CD14-positive monocyte (primary cell): ENCODE results near the gene ENTPD2. TPM values are rescaled to one million over a fixed set of nuclear protein-coding genes. Genes with fewer than 3 reads are reported as not detected.

Experiments used
- DNase-seq, 3 donors: peaks; one replicate each; pipeline ENCODE4 v3.0.0-alpha.2; 2011 to 2022
- H2AFZ ChIP-seq: 2 replicates; pipeline ENCODE4 v1.6.0; 2012; ENCODE audit warnings: mild to moderate bottlenecking, low read depth, low read length, inconsistent platforms; ENCODE audit not compliant: insufficient read depth, poor library complexity, severe bottlenecking
- H3K27ac ChIP-seq, 2 donors: 1 replicate in 1 of 2; 2 replicates in 1 of 2; pipeline ENCODE4 v1.5.1; 2012 to 2013; ENCODE audit warnings: low read length in 2 of 2, control low read depth in 1 of 2, inconsistent platforms in 1 of 2, low read depth in 1 of 2, mild to moderate bottlenecking in 1 of 2
- H3K27me3 ChIP-seq, 2 donors: one replicate each; pipeline versions ENCODE4 v1.6.0 to v1.6.1; 2011 to 2013; ENCODE audit warnings: low read length in 2 of 2; ENCODE audit not compliant: control insufficient read depth in 2 of 2, insufficient read depth in 2 of 2
- H3K36me3 ChIP-seq, 2 donors: replicated peaks in 1 of 2; 1 replicate in 1 of 2; 2 replicates in 1 of 2; pipeline versions ENCODE4 v1.5.1 to v1.6.1; 2012 to 2013; ENCODE audit warnings: low read length in 2 of 2, control low read depth in 1 of 2, inconsistent platforms in 1 of 2, mild to moderate bottlenecking in 1 of 2; ENCODE audit not compliant: insufficient read depth in 2 of 2, control insufficient read depth in 1 of 2
- H3K4me1 ChIP-seq, 2 donors: 1 replicate in 1 of 2; 2 replicates in 1 of 2; pipeline versions ENCODE4 v1.5.1 to v1.6.1; 2012 to 2013; ENCODE audit warnings: low read length in 2 of 2, control low read depth in 1 of 2, inconsistent platforms in 1 of 2, mild to moderate bottlenecking in 1 of 2, moderate library complexity in 1 of 2; ENCODE audit not compliant: insufficient read depth in 2 of 2, control insufficient read depth in 1 of 2
- H3K4me2 ChIP-seq: replicated peaks from 2 replicates; pipeline ENCODE3; 2012; ENCODE audit warnings: low read length, moderate library complexity, mild to moderate bottlenecking; ENCODE audit not compliant: poor library complexity, severe bottlenecking; ENCODE audit errors: extremely low read depth
- H3K4me3 ChIP-seq, 3 experiments: fragments of 200-600 bp in 1 of 3; sonication (generic) in 1 of 3; replicated peaks in 1 of 3; 1 replicate in 2 of 3; 2 replicates in 1 of 3; pipeline ENCODE4 v1.5.1; 2011 to 2013; ENCODE audit warnings: low read length in 3 of 3, mild to moderate bottlenecking in 3 of 3, control low read depth in 2 of 3, low read depth in 2 of 3, inconsistent platforms in 1 of 3, moderate library complexity in 1 of 3
- H3K79me2 ChIP-seq: 2 replicates; pipeline ENCODE4 v1.6.0; 2012; ENCODE audit warnings: mild to moderate bottlenecking, control low read depth, inconsistent platforms, low read length, moderate library complexity; ENCODE audit not compliant: insufficient read depth
- H3K9ac ChIP-seq: 2 replicates; pipeline ENCODE4 v1.6.0; 2017; ENCODE audit warnings: low read length, mild to moderate bottlenecking; ENCODE audit not compliant: insufficient read depth, poor library complexity, severe bottlenecking
- H3K9me3 ChIP-seq, 2 donors: replicated peaks in 1 of 2; 1 replicate in 1 of 2; 2 replicates in 1 of 2; pipeline versions ENCODE4 v1.5.1 to v1.6.1; 2012 to 2013; ENCODE audit warnings: low read length in 2 of 2, control low read depth in 1 of 2; ENCODE audit not compliant: control insufficient read depth in 1 of 2, insufficient read depth in 1 of 2
- H4K20me1 ChIP-seq: 2 replicates; pipeline ENCODE4 v1.6.0; 2012; ENCODE audit warnings: mild to moderate bottlenecking, low read length, control low read depth, moderate library complexity; ENCODE audit not compliant: insufficient read depth
- H3K27ac Mint-ChIP-seq, 7 donors: one replicate each; pipeline ENCODE4 v1.8.0; 2020; ENCODE audit warnings: mild to moderate bottlenecking in 7 of 7, mixed read lengths in 7 of 7, moderate library complexity in 6 of 7, inconsistent platforms in 2 of 7
- H3K27me3 Mint-ChIP-seq, 3 donors: one replicate each; pipeline ENCODE4 v1.8.0; 2021 to 2022; ENCODE audit warnings: low read depth in 3 of 3, mild to moderate bottlenecking in 3 of 3, mixed read lengths in 3 of 3, moderate library complexity in 3 of 3, inconsistent platforms in 1 of 3
- H3K36me3 Mint-ChIP-seq, 2 donors: one replicate each; pipeline ENCODE4 v1.8.0; 2020; ENCODE audit warnings: mixed read lengths in 2 of 2, inconsistent platforms in 1 of 2, mild to moderate bottlenecking in 1 of 2
- H3K4me1 Mint-ChIP-seq: one replicate; pipeline ENCODE4 v1.8.0; 2020; ENCODE audit warnings: mild to moderate bottlenecking, mixed read lengths
- H3K4me3 Mint-ChIP-seq, 2 donors: one replicate each; pipeline ENCODE4 v1.8.0; 2020; ENCODE audit warnings: mild to moderate bottlenecking in 2 of 2, mixed read lengths in 2 of 2, moderate library complexity in 1 of 2
- H3K9me3 Mint-ChIP-seq, 7 donors: one replicate each; pipeline ENCODE4 v1.8.0; 2020 to 2022; ENCODE audit warnings: mixed read lengths in 7 of 7, mild to moderate bottlenecking in 6 of 7, moderate library complexity in 6 of 7, inconsistent platforms in 2 of 7
- CTCF ChIP-seq: fragments of 200-600 bp; IDR thresholded peaks from one replicate; pipeline ENCODE4 v1.8.0; 2022; ENCODE audit warnings: antibody characterized with exemption, mild to moderate bottlenecking
- WGBS: methylation state at CpG from one replicate; pipeline ENCODE4 v1.1.5; 2013; ENCODE audit warnings: missing lambda C conversion rate; ENCODE audit not compliant: insufficient coverage; 5-methylcytosine and 5-hydroxymethylcytosine counted together
- intact Hi-C, 2 donors: fragments of 100-400 bp; cut with micrococcal nuclease; formaldehyde crosslinking; loops; one replicate each; pipeline versions ENCODE4 v1.15.0 to v1.15.1; 2023
- polyA plus RNA-seq, 3 donors: library from polyadenylated mRNA; depleted of rRNA in 1 of 3; unstranded in 2 of 3; stranded (reverse) in 1 of 3; fragments of 300-500 nt in 2 of 3; fragments of >200 nt in 1 of 3; fragmentation: Illumina TruSeq in 2 of 3; gene quantifications; 1 replicate in 2 of 3; 2 replicates in 1 of 3; pipeline ENCODE4 v1.2.3, GENCODE V29; 2012 to 2021

Gene ENTPD2
- polyA plus RNA-seq, 3 donors: not detected

GRCh38 chr9:137079401-137079787 is 25.5 kb upstream of the ENTPD2 start:
- H3K27ac Mint-ChIP-seq: no peak overlapping the region

GRCh38 chr9:137078701-137079400 is 25.0 kb upstream of the ENTPD2 start:
- Histone ChIP-seq H3K36me3 (peaks cover 36 to 40% of the 10 kb centered on the region in 2 donors), H3K9me3 (no peaks in the 10 kb centered on the region), H3K9ac (no peak overlapping the region), H3K4me3 (peak overlapping the region in 1 of 3 experiments; percentile 77), H3K4me2 (peak overlapping the region; percentile 89), H4K20me1 (peaks cover 20% of the 10 kb centered on the region), H3K27ac (no peak overlapping the region), H3K27me3 (no peaks in the 10 kb centered on the region), H3K4me1 (peaks cover 18 to 42% of the 10 kb centered on the region in 2 donors), H2AFZ (no peak overlapping the region), H3K79me2 (no peaks in the 10 kb centered on the region)
- H3K4me3 Mint-ChIP-seq: peak overlapping the region; percentile 55 to 64
- H3K36me3 Mint-ChIP-seq: peaks cover 25 to 53% of the 10 kb centered on the region in 2 donors
- no peak for DNase-seq
- WGBS: 93% methylated on average over 51 of the region's 51 CpGs
- no peak for TF ChIP-seq CTCF
- peaks cover 0 to 2% (median 0%) of the 10 kb centered on the region in 7 donors for H3K9me3 Mint-ChIP-seq
- peaks cover 0 to 4% (median 0%) of the 10 kb centered on the region in 3 donors for H3K27me3 Mint-ChIP-seq
- peak overlapping the region in 2 of 7 donors; percentile 77 to 82 for H3K27ac Mint-ChIP-seq
- peaks cover 39% of the 10 kb centered on the region for H3K4me1 Mint-ChIP-seq
- intact Hi-C loops: no loop called here

More at GRCh38 chr9:137079401-137079787, 25.5 kb upstream of the ENTPD2 start:
- Histone ChIP-seq H3K4me2 (no peak overlapping the region), H3K9me3 (no peaks in the 10 kb centered on the region), H3K4me3 (no peak overlapping the region), H3K27ac (no peak overlapping the region), H3K4me1 (peaks cover 18 to 36% of the 10 kb centered on the region in 2 donors), H3K36me3 (peaks cover 36 to 40% of the 10 kb centered on the region in 2 donors), H2AFZ (no peak overlapping the region), H4K20me1 (peaks cover 20% of the 10 kb centered on the region), H3K27me3 (no peaks in the 10 kb centered on the region), H3K79me2 (no peaks in the 10 kb centered on the region), H3K9ac (no peak overlapping the region)
- Mint-ChIP-seq H3K9me3 (no peaks in the 10 kb centered on the region), H3K4me3 (no peak overlapping the region), H3K36me3 (peaks cover 25 to 53% of the 10 kb centered on the region in 2 donors), H3K4me1 (peaks cover 36% of the 10 kb centered on the region), H3K27me3 (peaks cover 0 to 4% (median 0%) of the 10 kb centered on the region in 3 donors)
- 97% methylated on average over 13 of the region's 13 CpGs for WGBS
- intact Hi-C loops: no loop called here
- DNase-seq: no peak
- no peak for TF ChIP-seq CTCF
